PC-9 (cell line): ENCODE results near the gene DLD. TPM values are rescaled to one million over a fixed set of nuclear protein-coding genes. Genes with fewer than 3 reads are reported as not detected.

Source experiments
- BruUV-seq: library from RNA; stranded (reverse); fragments of 400-500 nt; replicated peaks from 2 replicates; lab custom pipeline; 2021; lab: Mats Ljungman, UMichigan
- CTCF ChIA-PET: fragments of 300-600 bp; sonication (Branson Sonifier 250); formaldehyde crosslinking; loops from one replicate; lab custom pipeline; 2022; ENCODE audit warnings: antibody characterized with exemption; lab: Charles Lee
- POLR2A ChIA-PET: fragments of 300-600 bp; sonication (Branson Sonifier 250); formaldehyde crosslinking; loops from one replicate; lab custom pipeline; 2022; ENCODE audit warnings: antibody characterized with exemption; ENCODE audit not compliant: unreplicated experiment; lab: Charles Lee
- DNase-seq, 2 experiments: peaks; one replicate each; pipeline versions ENCODE4 v3.0.0 to v3.0.0-alpha.2; 2015 to 2022; ENCODE audit warnings: mixed read lengths in 1 of 2
- H2AFZ ChIP-seq: fragments of 200-600 bp; sonication (generic); 2 replicates; pipeline ENCODE4 v1.8.1; 2017; ENCODE audit warnings: antibody characterized with exemption
- H3F3A ChIP-seq: fragments of 200-600 bp; sonication (generic); 2 replicates; pipeline ENCODE4 v1.8.1; 2017; ENCODE audit warnings: antibody characterized with exemption, mild to moderate bottlenecking, low read depth; ENCODE audit not compliant: insufficient read depth
- H3K27ac ChIP-seq: fragments of 200-600 bp; sonication (generic); 2 replicates; pipeline ENCODE4 v1.6.1; 2016; ENCODE audit warnings: mixed run types
- H3K27me3 ChIP-seq: fragments of 200-600 bp; sonication (generic); 2 replicates; pipeline ENCODE4 v1.6.1; 2016; ENCODE audit warnings: low read depth, mixed run types; ENCODE audit not compliant: insufficient read depth
- H3K36me3 ChIP-seq: fragments of 200-600 bp; sonication (generic); 2 replicates; pipeline ENCODE4 v1.6.1; 2016; ENCODE audit warnings: low read depth, mixed run types
- H3K4me1 ChIP-seq: fragments of 200-600 bp; sonication (generic); replicated peaks from 2 replicates; pipeline ENCODE4 v1.6.1; 2016; ENCODE audit warnings: mixed run types; ENCODE audit not compliant: insufficient read depth
- H3K4me2 ChIP-seq: fragments of 200-600 bp; sonication (generic); 2 replicates; pipeline ENCODE4 v1.6.1; 2017; ENCODE audit warnings: mixed run types
- H3K4me3 ChIP-seq: fragments of 200-600 bp; sonication (generic); 2 replicates; pipeline ENCODE4 v1.6.1; 2016; ENCODE audit warnings: mixed run types
- H3K79me2 ChIP-seq: fragments of 200-600 bp; sonication (generic); 2 replicates; pipeline ENCODE4 v1.6.1; 2017; ENCODE audit warnings: low read depth, mixed run types
- H3K9me2 ChIP-seq: fragments of 200-600 bp; sonication (generic); 2 replicates; pipeline ENCODE4 v1.8.1; 2017; ENCODE audit warnings: mild to moderate bottlenecking; ENCODE audit not compliant: insufficient read depth
- H3K9me3 ChIP-seq: fragments of 200-600 bp; sonication (generic); 2 replicates; pipeline ENCODE4 v1.8.1; 2016; ENCODE audit warnings: low read depth; ENCODE audit not compliant: insufficient read depth
- H4K20me1 ChIP-seq: fragments of 200-600 bp; sonication (generic); 2 replicates; pipeline ENCODE4 v1.8.1; 2017; ENCODE audit not compliant: insufficient read depth
- CTCF ChIP-seq: fragments of 200-600 bp; sonication (generic); conservative IDR thresholded peaks from 2 replicates; pipeline ENCODE4 v1.6.1; 2017; ENCODE audit warnings: mixed run types, antibody characterized with exemption, mild to moderate bottlenecking, moderate library complexity
- EZH2 ChIP-seq: fragments of 200-600 bp; sonication (generic); IDR thresholded peaks from 2 replicates; pipeline ENCODE4 v1.8.0; 2017; ENCODE audit warnings: antibody characterized with exemption, low read depth
- intact Hi-C: fragments of 100-400 bp; cut with micrococcal nuclease; formaldehyde crosslinking; loops from one replicate; pipeline ENCODE4 v1.10.0; 2022; ENCODE audit not compliant: unreplicated experiment
- total RNA-seq: library from RNA; stranded (reverse); gene quantifications from 2 replicates; pipeline ENCODE4 v1.2.3, GENCODE V29; 2021

DLD gene
- total RNA-seq, 1 experiment from 2014 or later = 157 TPM

- Histone ChIP-seq H4K20me1 (no peaks in the 10 kb centered on the region), H3K27me3 (no peaks in the 10 kb centered on the region), H3K4me3 (no peak overlapping the region), H3F3A (0 out of 2 replicates have a peak, but pooled peaks cover 4% of the 10 kb centered on the region), H3K9me2 (no peaks in the 10 kb centered on the region), H3K9me3 (no peaks in the 10 kb centered on the region; the same call in 1 of the 2 replicates), H3K27ac (no peak overlapping the region), H3K4me2 (no peak overlapping the region), H3K79me2 (no peaks in the 10 kb centered on the region), H3K4me1 (no peaks in the 10 kb centered on the region), H3K36me3 (peaks cover 43% of the 10 kb centered on the region), H2AFZ (no peak overlapping the region)
- intact Hi-C loops = no loop called here
- no peak for TF ChIP-seq EZH2
- TF ChIP-seq CTCF = no peak
- DNase-seq = no peak
- no TSS peak for BruUV-seq
- POLR2A ChIA-PET = interaction anchor here (0.6 kb wide), 1 partner anchor 556 kb away, joined by 8 read pairs; the partner anchor contains the start of gene PNPLA8
- CTCF ChIA-PET = no interaction called here
Observed at GRCh38 chr7:107969856-107970255, 78.9 kb downstream of the DLD start.

Other genes with a start within 250 kb of the DLD start
- 0.80 and 1.7 TPM in 2 replicates for gene SLC26A4, start 230.4 kb upstream of the DLD start, total RNA-seq
- 24.5 and 31.3 TPM in 2 replicates for gene CBLL1, start 147.0 kb upstream of the DLD start, total RNA-seq
- gene SLC26A3, start 88.0 kb upstream of the DLD start, total RNA-seq = not detected in 2 replicates
- 236 and 242 TPM in 2 replicates for gene LAMB1, start 112.0 kb downstream of the DLD start, total RNA-seq
- gene LAMB4, start 239.2 kb downstream of the DLD start, total RNA-seq = 0.15 and 0.83 TPM in 2 replicates